A673 (cell line): ENCODE measurements around the gene PLA2G2A. TPM values are rescaled to one million over a fixed set of nuclear protein-coding genes. Genes with fewer than 3 reads are reported as not detected.
"Not testable (repeated sequence)": the region's sequence is repeated elsewhere in the genome, so short reads cannot be mapped to it uniquely, and the experiment has no call there.

Source experiments
- BruUV-seq: library from RNA; stranded (reverse); fragments of 400-500 nt; replicated peaks from 2 replicates; lab custom pipeline; 2021; lab: Mats Ljungman, UMichigan
- CTCF ChIA-PET: fragments of 300-600 bp; sonication (Branson Sonifier 250); formaldehyde crosslinking; loops from one replicate; lab custom pipeline; 2022; ENCODE audit warnings: antibody characterized with exemption; lab: Charles Lee
- POLR2A ChIA-PET: fragments of 300-600 bp; sonication (Branson Sonifier 250); formaldehyde crosslinking; loops from one replicate; lab custom pipeline; 2022; ENCODE audit warnings: antibody characterized with exemption; ENCODE audit not compliant: low non-redundant PET; lab: Charles Lee
- DNase-seq: peaks from one replicate; pipeline ENCODE4 v3.0.0-alpha.2; 2015; ENCODE audit warnings: low spot score
- H3K27ac ChIP-seq: fragments of 200-600 bp; sonication (generic); 2 replicates; pipeline ENCODE4 v1.5.1; 2016; ENCODE audit warnings: mixed run types, low read depth, mild to moderate bottlenecking, mixed read lengths, antibody characterized with exemption, low read length; ENCODE audit not compliant: poor library complexity, severe bottlenecking
- H3K27me3 ChIP-seq: fragments of 200-600 bp; sonication (generic); replicated peaks from 2 replicates; pipeline ENCODE4 v1.6.1; 2017; ENCODE audit warnings: mixed run types, low read depth, mild to moderate bottlenecking, mixed read lengths, antibody characterized with exemption, low read length; ENCODE audit not compliant: insufficient read depth, poor library complexity
- H3K36me3 ChIP-seq: fragments of 200-600 bp; sonication (generic); 2 replicates; pipeline ENCODE4 v1.6.1; 2016; ENCODE audit warnings: mixed run types, mild to moderate bottlenecking, mixed read lengths, antibody characterized with exemption, low read length; ENCODE audit not compliant: insufficient read depth, poor library complexity, severe bottlenecking
- H3K4me1 ChIP-seq: fragments of 200-600 bp; sonication (generic); 2 replicates; pipeline ENCODE4 v1.6.1; 2017; ENCODE audit warnings: mixed run types, mild to moderate bottlenecking, mixed read lengths, antibody characterized with exemption, low read length; ENCODE audit not compliant: insufficient read depth, poor library complexity, severe bottlenecking
- H3K4me3 ChIP-seq: fragments of 200-600 bp; sonication (generic); 2 replicates; pipeline ENCODE4 v1.5.1; 2016; ENCODE audit warnings: low read depth, mixed run types, mild to moderate bottlenecking, mixed read lengths, low read length; ENCODE audit not compliant: poor library complexity, severe bottlenecking
- H3K9me3 ChIP-seq: fragments of 200-600 bp; sonication (generic); 2 replicates; pipeline ENCODE4 v1.6.1; 2016; ENCODE audit warnings: mixed run types, low read depth, mild to moderate bottlenecking, mixed read lengths, antibody characterized with exemption, low read length; ENCODE audit not compliant: poor library complexity, severe bottlenecking
- EZH2 ChIP-seq: fragments of 200-600 bp; sonication (generic); IDR thresholded peaks from 2 replicates; pipeline ENCODE4 v1.6.1; 2017; ENCODE audit warnings: borderline replicate concordance, low read depth, mild to moderate bottlenecking, mixed read lengths, antibody characterized with exemption, low read length; ENCODE audit not compliant: poor library complexity, severe bottlenecking
- intact Hi-C: fragments of 100-400 bp; cut with micrococcal nuclease; formaldehyde crosslinking; loops from one replicate; pipeline ENCODE4 v1.10.0; 2022; ENCODE audit not compliant: unreplicated experiment
- total RNA-seq: library from RNA; stranded (reverse); gene quantifications from 2 replicates; pipeline ENCODE4 v1.2.3, GENCODE V29; 2021
- TF ChIP-seq, protein P1 (sequence below): fragments of 300-800, 200-600 bp; sonication (generic); conservative IDR thresholded peaks from 2 replicates; pipeline ENCODE4 v1.5.1; 2017; ENCODE audit warnings: low read depth, mild to moderate bottlenecking, antibody characterized with exemption, low read length, moderate library complexity, mixed read lengths

PLA2G2A gene
- total RNA-seq, 1 experiment from 2014 or later: not detected

DNA sequence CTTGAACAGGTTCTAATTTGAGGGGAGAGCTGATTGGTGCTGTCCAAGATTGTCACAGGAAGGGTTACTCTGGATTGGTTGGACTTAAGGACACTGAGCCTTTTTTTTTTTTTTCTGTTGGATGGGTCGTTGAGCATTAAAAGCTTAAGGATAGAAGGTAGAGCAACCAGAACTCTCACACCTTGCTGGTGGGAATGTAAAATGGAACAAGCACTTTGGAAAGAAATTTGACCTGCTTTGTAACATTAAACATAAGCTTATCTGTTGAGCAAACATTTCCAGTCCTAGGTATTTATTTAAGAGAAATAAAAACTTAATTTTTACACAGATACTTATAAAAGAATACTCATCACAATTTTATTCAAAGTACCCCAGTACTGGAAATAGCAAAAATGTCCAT is 29.8 kb upstream of the PLA2G2A start:
- Histone ChIP-seq H3K4me3 (no peak overlapping the region), H3K9me3 (peaks cover 8% of the 10 kb centered on the region), H3K27ac (no peak overlapping the region), H3K27me3 (no peaks in the 10 kb centered on the region), H3K36me3 (no peaks in the 10 kb centered on the region), H3K4me1 (no peaks in the 10 kb centered on the region)
- CTCF ChIA-PET: no interaction called here
- DNase-seq: no peak
- BruUV-seq: no TSS peak
- no peak for TF ChIP-seq EZH2
- POLR2A ChIA-PET: no interaction called here
- intact Hi-C loops: no loop called here

DNA sequence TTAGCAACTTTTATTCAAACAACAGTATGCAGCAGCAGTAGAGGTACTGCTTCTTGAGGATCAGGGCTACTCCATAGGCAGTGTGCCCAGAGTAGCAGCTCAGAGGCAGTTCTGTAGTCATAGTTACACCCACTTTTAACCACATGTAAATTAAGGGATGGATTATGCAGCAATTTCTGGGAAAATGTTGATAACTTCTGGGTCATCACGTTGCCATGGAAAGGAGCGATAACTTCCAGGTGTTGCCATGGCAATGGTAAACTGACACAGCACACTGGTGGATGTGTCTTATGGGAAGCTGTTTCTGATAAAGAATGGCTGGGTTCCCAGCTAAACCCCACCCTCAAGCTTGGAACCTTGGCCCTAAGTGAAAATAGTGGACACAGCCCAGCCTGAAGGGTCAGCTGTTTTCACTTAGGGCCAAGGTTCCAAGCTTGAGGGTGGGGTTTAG is 29.0 kb upstream of the PLA2G2A start:
- ChIA-PET POLR2A (no interaction called here), CTCF (no interaction called here)
- DNase-seq: no peak
- no peak for TF ChIP-seq EZH2
- TF ChIP-seq, protein P1, sequence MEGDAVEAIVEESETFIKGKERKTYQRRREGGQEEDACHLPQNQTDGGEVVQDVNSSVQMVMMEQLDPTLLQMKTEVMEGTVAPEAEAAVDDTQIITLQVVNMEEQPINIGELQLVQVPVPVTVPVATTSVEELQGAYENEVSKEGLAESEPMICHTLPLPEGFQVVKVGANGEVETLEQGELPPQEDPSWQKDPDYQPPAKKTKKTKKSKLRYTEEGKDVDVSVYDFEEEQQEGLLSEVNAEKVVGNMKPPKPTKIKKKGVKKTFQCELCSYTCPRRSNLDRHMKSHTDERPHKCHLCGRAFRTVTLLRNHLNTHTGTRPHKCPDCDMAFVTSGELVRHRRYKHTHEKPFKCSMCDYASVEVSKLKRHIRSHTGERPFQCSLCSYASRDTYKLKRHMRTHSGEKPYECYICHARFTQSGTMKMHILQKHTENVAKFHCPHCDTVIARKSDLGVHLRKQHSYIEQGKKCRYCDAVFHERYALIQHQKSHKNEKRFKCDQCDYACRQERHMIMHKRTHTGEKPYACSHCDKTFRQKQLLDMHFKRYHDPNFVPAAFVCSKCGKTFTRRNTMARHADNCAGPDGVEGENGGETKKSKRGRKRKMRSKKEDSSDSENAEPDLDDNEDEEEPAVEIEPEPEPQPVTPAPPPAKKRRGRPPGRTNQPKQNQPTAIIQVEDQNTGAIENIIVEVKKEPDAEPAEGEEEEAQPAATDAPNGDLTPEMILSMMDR: no peak
- Histone ChIP-seq H3K4me1 (no peaks in the 10 kb centered on the region), H3K36me3 (no peaks in the 10 kb centered on the region), H3K9me3 (peaks cover under 1% of the 10 kb centered on the region), H3K27me3 (no peaks in the 10 kb centered on the region), H3K27ac (no peak overlapping the region), H3K4me3 (no peak overlapping the region)
- BruUV-seq: no TSS peak
- intact Hi-C loops: no loop called here

DNA sequence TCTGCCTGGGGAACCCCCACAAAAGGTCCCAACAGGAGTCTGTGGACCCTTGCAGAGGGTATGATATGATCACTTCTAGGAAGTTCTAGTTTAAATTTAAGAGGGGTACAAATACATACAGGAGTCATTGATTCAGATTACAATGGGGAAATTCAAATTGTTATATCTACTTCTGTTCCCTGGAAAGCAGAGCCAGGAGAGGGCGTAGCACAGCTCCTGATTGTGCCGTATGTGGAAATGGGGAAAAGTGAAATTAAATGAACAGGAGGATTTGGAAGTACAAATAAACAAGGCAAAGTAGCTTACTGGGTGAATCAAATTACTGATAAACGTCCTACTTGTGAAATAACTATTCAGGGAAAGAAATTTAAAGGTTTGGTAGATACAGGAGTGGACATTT is 19.4 kb upstream of the PLA2G2A start:
- H3K27me3 ChIP-seq: peaks cover 23% of the 10 kb centered on the region
- intact Hi-C loops, DNase-seq, H3K9me3 ChIP-seq, H3K4me1 ChIP-seq, H3K27ac ChIP-seq, H3K36me3 ChIP-seq, H3K4me3 ChIP-seq, BruUV-seq, POLR2A ChIA-PET: not testable (repeated sequence)
- CTCF ChIA-PET: interaction anchor here (0.6 kb wide), 1 partner anchor 15 kb away, joined by 3 read pairs; no protein-coding TSS in a partner anchor

DNA sequence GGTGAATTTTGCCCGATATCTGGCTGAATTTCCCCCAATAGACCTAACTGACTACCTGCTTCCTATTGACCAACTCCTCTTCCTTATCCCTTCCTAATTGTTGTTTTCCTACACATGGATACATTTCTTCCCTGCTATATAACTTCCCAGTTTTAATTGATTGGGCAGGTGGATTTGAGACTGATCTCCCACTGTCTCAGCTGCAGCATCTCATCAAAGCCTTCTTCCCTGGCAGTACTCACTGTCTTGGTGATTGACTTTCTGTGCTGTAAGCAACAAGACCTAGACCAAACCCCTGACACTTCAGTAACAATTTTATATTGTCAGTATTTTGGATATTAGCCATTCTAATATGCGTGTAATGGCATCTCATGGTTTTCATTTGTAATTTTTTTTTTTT is 11.3 kb upstream of the PLA2G2A start:
- CTCF ChIA-PET: no interaction called here
- BruUV-seq: no TSS peak
- intact Hi-C loops: no loop called here
- no peaks in the 10 kb centered on the region for H3K9me3 ChIP-seq
- H3K4me1 ChIP-seq: no peaks in the 10 kb centered on the region
- H3K27me3 ChIP-seq: peaks cover 41% of the 10 kb centered on the region
- POLR2A ChIA-PET: no interaction called here
- H3K36me3 ChIP-seq: no peaks in the 10 kb centered on the region
- no peak overlapping the region for H3K4me3 ChIP-seq
- TF ChIP-seq, protein P1: no peak
- TF ChIP-seq EZH2: no peak
- no peak for DNase-seq
- no peak overlapping the region for H3K27ac ChIP-seq

DNA sequence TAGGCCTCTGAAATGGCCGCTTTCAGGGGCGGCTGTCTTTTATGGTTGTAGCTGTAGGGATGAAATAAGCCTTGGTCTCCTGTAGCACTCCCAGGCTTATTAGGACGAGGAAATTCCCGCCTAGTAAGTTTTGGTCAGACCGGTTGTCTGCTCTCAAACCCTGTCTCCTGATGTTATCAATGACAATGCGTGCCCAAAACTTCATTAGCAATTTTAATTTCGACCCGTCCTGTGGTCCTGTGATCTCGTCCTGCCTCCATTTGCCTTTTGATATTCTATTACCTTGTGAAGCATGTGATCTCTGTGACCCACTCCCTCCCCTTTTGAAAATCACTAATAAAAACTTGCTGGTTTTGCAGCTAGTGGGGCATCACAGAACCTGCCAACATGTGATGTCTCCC is 10.8 kb upstream of the PLA2G2A start:
- H3K27ac ChIP-seq, POLR2A ChIA-PET, H3K36me3 ChIP-seq, CTCF ChIA-PET, H3K4me1 ChIP-seq, H3K4me3 ChIP-seq, H3K9me3 ChIP-seq, intact Hi-C loops, DNase-seq, BruUV-seq: not testable (repeated sequence)
- H3K27me3 ChIP-seq: peaks cover 41% of the 10 kb centered on the region
